GM21737 (cell line): Measurements from ENCODE around the gene NCOA7.

Experiments used
- ATAC-seq: cut with Tn5 transposase; IDR thresholded peaks from one replicate; pipeline ENCODE4 v1.9.1; 2021; ENCODE audit warnings: mild to moderate bottlenecking, moderate library complexity; ENCODE audit not compliant: unreplicated experiment

Gene NCOA7

DNA sequence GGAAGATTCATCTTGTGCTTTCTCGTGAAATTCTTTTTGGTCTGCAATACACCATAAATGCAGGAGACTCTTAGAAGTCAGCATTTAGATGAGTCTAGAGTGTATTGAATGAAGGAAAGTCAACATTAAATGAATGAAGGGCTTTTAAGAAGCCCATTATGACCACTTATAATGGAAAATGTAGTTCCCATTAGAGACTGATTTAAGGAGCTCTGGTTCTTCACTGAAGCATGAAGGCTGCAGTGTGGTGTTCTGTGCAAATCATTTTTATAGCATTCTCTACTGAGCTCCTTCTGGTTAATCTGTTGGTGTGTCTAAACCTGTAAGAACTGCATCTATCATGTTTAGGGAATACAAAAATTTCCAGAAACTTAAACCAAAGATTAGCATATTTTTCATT, 19.7 kb downstream of the NCOA7 start:
- no peak for ATAC-seq

DNA sequence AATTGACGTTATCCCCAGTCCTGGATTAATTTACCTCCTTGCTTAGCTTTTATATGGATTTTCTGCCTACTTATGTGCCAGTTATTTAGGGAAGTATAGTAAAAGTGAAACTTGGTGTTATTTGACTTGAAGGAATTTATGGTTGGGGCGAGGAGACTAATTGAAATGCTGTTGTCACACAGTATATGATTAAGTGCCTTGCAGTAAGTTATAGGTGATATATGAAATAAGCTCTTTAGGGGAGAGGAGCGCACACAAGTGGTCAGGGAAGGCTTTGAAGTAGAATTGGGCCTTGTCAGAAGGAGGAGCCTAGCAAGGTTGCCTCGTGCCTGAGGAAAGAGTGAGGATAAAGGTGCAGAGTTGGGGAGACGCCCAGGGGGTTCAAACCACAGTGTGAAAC, 20.5 kb downstream of the NCOA7 start:
- ATAC-seq, result no peak

DNA sequence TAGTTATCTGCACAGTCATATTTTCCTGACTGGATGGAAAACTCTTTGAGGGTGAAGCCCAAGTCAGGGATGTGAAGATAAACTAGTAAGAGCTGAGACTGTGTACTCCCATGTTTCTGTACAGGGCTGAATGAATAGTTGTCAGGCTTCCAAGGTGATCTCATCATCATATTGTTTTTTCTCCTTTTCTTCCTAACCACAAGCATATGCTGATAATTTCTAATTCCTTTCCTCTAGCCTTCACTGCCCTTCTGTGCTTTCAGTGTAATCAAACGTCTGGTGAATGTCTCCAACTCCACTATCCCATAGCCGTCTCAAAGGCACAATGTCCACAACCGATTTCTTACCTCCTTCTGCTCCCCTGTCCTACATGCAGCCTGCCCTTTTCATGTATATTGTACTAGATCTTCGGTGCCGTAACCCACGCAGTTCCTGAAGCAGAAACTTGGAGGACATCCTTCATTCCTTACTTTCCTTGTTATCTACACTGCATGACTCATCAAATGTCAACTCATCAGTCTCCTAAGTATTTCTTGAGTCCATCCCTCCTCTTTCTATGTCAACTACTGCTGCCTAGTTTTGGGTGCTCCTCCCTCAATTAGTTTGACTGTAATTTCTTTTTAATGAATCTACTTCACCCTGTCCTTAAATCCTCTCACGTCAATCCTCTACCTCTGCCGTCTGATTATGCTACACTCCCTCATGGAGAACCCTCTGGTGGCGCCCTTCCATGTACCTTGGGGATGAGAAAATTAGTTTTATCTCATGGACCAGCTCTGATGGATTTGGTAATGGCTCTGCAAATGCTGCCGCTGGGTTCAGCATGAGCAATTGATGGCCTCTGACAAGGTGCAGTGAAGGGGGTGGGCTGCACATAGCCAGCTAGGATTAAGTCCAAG, 21.9 kb downstream of the NCOA7 start:
- ATAC-seq, result no peak

DNA sequence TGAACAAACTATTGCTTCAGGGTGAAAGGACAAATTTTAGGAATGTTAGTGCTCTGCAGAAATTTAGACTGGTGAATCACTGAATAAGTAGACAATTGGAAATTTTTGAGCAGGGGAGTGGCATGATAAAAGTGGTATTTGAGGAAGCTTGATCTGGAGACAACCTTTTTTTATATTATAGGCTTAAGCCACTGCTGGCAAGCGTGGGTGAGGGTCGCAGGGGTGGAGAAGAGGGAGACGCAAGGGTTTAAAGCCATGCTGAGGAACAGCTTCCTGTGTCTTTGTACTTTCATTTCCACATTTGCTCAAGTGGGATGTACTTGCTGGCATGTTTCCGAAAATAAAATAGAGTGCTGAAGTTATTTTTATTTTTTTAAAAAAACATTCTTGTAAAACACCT, 23.7 kb downstream of the NCOA7 start:
- ATAC-seq, result no peak

DNA sequence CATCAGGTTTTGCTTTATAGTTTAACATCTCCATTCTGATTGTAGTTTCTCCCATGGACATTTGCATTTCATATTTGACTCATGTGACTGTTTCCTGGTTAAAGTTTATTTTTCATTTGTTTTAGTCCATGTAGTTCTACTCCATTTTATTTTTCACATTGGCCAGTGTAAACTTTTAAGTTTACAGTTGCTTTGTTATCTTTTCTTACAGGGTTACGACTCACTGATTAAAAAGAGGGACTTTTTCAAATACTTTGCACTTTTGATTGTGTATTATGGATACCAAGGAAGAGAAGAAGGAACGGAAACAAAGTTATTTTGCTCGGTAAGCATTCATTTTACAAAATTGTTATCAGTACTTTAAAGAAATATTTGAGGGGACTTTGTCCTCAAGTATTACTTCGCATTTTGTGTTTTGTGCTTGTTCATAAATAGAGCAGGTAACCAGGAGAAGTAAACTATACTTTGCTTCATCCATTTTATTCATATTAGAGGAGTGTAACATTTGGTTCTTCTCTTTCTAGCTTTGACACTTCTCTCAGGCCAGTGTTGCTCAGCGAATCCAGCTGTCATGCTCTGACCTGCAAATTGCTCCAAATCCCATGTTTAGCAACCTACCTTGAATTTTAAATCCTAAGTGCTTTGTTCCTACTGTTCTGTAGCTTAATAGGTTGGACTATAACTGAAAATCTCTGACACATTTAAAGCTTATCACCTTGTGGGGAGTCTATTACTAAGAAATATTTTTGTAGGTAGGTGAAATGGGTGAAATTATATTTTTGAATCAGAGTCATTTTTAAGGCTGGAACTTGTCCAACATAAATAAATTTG, 24.5 kb downstream of the NCOA7 start:
- ATAC-seq, result no peak

DNA sequence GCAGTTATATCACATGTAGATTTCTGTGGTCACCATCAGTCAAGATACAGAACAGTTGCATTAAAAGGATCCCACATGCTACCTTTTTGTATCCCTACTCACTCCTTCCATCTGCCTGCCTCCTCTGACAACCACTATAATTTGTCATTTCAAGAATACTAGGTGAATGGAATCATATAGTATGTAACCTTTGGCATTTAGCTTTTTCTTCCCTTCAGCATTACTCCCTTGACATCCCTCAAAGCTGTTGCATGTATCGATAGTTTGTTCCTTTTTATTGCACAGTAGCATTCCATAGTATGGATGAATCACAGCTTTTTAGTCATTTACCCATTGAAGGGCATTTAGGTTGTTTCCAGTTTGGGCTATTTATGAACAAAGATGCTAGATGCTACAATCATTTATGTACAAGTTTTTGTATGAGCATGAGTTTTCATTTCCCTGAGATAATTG, 26.1 kb downstream of the NCOA7 start:
- no peak for ATAC-seq

DNA sequence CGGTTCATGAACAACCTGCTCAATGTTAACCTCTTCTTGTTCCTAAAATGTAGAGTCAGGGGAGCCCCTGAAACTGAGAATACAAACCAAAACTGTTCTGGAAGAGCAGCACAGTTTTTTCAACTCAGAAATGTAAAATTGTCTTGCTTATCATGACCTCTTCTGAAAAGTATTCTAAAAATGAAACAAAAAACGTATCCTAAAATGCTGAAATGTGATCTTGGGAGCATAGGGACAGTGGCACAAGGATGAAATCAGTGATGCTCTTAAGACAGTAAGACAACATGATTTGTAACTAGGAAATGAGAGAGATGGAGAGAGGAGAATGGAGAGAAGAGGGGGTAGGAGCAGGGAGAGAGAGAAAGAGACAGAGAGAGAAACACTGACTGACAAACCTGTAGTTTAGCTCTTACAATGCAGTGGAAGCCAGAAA, 27.5 kb downstream of the NCOA7 start:
- ATAC-seq, result peak; percentile 43

DNA sequence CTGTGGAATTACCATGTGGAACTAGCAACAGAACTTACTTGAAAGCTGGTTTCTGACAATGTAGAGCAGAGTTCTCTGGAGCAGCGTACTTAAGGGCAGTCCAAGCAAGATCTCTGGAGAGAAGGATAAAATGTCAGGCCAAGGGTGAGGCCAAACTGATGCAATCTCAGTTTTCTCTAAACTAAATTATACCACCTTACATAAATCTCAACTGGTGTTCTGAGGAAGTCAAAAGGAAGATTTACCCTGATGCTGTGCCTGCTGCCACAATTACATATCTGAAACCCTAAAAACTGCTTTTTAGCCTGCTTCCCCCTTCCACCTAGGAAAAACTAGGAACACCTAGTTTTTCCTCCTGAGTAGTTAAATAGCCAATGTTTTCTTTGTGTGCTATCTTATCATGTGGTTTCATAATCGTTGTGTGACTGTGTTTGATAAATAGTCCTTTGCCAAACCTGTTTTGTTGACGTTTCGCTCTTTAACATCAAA, 28.1 kb downstream of the NCOA7 start:
- no peak for ATAC-seq

DNA sequence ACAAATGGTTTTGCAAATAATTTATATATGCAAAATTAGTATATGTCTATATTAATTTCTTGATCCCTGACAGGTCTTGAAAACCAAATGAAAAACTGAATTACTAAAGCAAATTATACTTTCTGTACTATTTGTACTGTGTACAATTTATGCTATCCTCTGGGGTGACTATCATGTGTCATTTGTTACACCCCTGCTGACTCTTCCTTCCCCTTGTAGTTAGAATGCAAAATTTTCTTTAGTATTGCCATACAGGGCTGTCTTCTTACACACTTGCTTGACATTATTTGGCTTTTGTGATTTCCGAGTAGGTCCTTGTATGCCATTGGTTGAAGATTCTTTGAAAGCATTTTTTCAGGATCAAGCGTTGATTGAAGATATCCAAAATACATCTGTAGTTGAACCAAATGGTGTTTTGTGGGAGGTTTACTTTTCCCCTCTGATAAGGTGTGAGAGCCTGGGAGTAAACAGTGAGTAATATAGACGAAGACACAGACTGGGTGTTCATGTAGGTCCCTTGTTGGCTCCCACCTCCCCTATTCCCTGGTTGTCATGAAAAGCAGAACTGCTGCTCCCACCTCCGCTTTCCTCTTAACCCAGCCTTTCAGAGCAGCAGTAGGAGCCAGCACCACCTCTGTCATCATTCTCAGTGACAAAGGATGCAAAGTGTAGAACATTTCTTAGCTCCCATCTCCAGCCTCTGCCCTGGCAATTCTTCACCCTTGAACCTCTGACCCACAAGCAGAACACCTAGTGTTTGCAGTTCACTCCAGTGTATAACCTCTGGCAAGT, 29.0 kb downstream of the NCOA7 start:
- ATAC-seq, result no peak

DNA sequence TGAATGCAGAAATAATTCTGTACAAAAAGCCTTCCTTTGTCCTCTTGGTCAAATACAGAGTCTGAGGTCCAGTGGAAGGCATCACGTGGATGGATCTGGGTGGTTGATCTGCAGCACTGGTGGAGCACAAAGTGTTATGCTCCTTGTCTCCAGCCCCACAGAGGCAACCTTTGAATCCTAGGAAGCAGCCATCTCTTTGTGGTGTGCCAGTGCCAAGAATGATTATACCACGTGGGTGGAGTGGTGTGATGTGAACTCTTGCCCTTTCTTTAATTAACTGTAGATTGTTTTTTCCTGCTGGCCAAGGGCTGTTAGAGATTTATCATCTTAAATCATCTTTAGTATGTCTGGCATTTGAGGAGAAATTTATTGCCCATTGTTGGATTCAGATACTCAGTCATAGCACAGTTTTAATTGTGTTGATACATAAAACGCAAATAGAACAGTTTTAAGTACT, 31.1 kb downstream of the NCOA7 start:
- ATAC-seq, result no peak

DNA sequence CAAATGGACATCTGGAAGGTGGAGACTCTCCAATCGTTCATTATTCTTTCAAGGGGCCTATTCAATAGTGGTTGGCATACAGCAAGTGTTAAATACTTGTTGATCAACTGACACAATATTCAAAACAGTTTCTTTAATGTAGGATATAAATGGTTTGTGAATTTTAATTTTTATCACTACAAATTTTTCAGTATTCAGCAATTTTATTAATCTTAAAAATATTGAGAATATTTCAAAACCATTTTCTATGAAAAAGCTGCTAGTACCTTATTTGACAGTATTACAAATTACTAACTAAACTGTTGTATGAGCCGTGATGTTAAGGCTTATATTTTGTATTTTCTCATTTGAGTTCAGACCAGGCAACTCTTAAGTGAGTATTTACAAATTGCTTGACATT, 32.4 kb downstream of the NCOA7 start:
- ATAC-seq, result no peak

DNA sequence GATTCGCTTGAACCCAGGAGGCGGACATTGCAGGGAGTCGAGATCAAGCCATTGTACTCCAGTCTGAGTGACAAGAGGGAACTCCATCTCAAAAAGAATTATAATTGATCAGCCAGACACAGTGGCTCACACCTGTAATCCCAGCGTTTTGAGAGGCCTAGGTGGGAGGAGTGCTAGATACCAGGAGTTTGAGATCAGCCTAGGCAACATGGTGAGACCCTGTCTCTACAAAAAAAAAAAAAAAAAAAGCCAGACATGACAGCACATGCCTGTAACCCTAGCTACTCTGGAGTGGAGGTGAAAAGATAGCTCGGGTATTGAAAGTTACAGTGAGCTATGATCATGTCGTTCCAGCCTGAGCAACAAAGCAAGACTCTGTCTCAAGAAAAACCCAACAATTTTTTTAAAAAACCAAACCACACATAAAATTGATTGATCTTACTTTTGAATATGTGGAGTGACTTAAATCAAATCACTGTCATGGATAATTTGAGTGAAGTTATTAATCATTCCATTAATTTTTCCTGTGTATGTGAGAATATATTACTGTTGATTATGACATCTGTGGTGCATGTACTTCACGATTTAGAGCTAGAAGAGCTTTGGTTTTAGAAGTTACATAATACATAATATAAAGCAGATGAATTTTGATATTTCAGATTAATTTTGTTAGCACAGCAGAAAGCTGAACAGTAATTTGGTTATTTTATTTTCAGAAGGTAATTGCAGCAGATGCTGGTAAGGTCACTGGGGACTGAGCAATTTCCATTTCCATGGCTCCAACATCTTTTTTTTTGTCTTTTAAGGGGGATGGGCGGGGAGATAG, 34.4 kb downstream of the NCOA7 start:
- ATAC-seq, result no peak

DNA sequence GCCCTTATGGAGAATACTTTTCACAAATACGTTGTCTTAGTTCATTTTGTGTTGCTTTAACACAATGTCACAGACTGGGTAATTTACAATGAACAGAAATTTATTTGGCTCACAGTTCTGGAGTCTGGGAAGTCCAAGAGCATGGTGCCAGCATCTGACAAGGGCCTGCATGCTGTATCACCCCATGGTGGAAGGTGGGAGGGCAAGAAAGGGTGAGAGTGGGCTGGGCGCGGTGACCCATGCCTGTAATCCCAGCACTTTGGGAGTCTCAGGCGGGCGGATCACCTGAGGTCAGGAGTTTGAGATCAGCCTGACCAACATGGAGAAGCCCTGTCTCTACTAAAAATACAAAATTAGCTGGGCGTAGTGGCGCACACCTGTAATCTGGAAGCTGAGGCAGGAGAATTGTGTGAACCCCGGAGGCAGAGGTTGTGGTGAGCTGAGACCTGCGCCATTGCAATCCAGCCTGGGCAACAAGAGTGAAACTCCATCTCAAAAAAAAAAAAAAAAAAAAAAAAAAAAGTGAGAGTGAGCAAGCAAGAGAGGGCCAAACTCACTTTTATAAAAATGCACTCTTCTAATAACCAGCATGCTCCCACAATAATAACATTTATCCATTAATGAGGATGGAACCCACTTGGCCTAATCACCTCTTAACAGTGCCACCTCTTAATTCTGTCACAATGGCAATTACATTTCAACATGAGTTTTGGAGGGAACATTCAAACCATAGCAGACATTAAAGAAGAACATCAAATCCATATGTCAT, 36.1 kb downstream of the NCOA7 start:
- ATAC-seq, result no peak

DNA sequence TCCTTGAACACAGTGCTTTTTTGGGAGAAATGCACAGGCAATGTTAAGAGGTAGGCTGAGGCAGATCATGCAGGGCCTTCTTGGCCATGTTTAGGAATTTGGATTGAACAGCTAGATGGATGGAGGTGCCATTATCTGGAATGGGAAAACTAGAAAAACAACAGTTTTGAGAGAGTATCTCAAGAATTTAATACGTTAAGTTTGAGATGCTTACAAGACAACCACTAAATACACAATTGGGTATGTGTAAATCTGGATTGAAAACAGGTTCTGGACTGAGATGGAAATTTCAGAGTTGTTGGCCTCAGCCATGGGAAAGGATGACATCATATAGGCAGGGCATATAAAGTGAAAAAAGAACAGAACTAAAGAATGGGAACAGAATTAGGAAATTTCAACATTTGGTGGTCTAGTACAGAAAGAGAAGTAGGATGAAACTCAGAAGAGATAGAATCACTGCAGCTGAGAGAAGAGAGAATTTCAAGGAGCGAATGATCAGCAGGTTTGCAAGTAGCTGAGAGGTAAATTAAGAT, 37.1 kb downstream of the NCOA7 start:
- ATAC-seq, result no peak

DNA sequence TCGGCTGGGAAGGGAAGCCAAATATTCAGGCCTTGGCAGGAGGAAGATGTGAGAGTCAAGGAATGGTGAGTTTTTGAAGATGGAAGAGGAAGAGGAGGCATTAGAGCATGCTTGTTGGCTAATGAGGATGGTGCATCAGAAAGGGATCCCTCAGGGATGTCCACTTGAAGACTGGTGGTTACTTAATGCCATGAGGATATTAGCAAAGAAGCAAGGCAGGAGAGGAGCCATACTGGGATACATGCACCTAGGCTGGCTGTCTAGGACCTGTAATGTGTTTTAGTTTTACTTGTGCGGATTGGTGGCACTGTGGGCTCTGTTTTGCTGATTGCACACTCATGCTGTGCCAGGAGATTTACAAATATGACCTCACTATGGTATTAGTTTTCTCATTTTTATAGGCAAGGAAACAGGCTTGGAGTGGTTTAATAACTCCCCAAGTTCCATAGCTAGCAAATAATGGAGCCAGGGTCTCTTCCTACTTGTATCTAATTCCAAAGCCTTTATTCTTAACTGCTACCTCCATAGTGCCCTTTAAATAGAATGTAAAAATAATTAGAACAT, 37.8 kb downstream of the NCOA7 start:
- no peak for ATAC-seq

DNA sequence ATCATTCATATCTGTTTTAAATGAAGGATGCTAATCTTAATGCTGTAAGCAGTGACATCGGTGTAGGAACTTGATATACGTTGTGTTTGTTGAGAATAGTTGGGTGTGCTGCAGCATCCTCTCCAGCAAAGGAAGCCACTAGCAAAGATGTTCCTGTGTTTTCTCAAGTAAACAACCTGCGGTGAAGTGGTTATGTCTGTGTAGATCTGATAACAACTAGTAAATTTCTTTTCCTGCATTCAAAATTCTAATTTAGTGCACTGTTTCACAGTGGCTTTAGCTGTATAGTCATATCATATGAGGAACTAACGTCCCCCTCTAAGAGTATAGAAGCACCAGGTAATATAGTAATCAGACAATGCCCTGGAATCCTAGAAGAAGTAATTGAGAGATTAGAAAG, 38.7 kb downstream of the NCOA7 start:
- ATAC-seq, result no peak

DNA sequence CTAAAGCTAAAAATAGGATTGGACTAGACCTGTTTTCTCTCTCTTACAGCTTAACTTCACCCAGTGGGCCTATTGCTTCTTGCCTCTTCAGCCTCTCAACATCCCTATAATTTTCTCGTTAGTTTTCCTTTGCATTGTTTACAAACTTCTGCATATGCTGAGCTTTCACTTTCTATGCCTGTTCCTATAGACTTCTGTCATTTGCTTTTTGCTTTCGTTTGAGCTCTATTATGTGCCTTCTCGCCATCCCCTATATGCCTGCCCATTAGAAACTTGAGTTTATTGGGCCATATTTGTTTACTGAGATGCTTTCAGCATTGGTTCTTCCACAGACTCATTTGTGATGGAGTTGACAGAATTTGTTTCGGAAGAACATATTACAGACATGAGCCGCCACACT, 40.9 kb downstream of the NCOA7 start:
- ATAC-seq, result no peak

DNA sequence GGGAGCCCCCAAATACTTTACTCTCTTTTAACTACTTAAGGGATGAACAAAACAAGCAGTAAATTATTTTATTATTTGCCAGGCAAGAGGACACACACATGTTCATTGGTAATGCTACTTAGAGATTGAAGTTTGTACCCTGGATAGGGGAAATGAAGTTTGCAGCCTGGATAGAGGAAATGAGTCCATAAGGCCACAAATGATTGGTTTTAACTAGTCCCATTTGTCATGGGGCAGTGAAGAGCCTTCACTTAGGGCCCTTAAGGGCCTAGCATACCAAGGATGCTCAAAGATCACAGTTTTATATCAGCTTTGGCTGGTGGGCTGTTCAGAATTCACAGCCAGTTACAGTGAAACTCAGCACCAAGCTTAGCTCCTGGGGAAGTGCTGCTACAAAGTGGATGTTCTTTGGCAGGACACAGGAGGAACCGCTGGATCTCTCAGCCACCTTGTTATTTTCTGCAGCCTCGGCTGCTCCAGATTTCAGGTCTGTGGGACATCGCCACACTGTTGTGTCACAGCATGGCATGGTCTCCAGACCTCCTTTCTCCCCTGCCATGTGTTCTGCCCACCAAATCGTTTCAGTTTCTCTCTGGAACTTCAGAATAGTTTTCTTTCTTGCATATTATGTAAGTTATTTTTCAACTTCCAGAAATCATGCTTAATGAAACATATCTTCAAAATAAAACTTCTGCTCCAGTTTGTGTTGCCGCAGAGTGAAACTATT, 41.8 kb downstream of the NCOA7 start:
- ATAC-seq, result no peak
